H1 (cell line): ENCODE measurements around the gene SLC17A3.

Experiments used
- HDAC2 ChIP-seq, 2 experiments: fragments of 300-600 bp in 1 of 2; sonication (generic) in 1 of 2; IDR thresholded peaks; 2 replicates each; pipeline ENCODE4 v1.6.1; 2011 to 2012; ENCODE audit warnings: low read depth in 2 of 2, low read length in 2 of 2, mild to moderate bottlenecking in 2 of 2, moderate library complexity in 2 of 2, borderline replicate concordance in 1 of 2, inconsistent platforms in 1 of 2
- JUN ChIP-seq: IDR thresholded peaks from 2 replicates; pipeline ENCODE4 v1.6.1; 2011; ENCODE audit warnings: low read depth, mild to moderate bottlenecking, improper control_type of control experiment, low read length
- TF ChIP-seq, protein P1 (sequence below), 3 experiments: IDR thresholded peaks; 1 replicate in 2 of 3; 2 replicates in 1 of 3; pipeline versions ENCODE4 v1.5.1 to v1.6.1; 2011; ENCODE audit warnings: low read length in 3 of 3, mild to moderate bottlenecking in 3 of 3, inconsistent platforms in 2 of 3, low read depth in 1 of 3, moderate library complexity in 1 of 3; ENCODE audit not compliant: insufficient read depth in 1 of 3; ENCODE audit errors: control extremely low read depth in 1 of 3

DNA sequence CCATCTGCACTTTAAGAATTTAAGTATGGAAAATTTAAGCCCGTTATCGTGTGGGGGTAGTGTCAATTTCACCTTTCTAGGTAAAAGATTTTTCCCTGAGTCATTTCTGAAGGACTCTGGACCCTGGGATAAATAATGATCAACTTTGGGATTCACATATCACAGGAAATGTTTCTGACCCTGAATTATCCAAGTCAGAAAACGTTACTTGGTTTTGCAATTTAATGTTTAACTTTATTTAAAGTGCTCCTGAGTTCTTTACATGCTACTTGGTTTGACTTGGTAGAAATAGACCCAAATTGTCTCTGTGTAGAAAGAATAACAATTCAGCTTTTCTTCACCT, 1.5 kb upstream of the SLC17A3 start:
- TF ChIP-seq, protein P1, sequence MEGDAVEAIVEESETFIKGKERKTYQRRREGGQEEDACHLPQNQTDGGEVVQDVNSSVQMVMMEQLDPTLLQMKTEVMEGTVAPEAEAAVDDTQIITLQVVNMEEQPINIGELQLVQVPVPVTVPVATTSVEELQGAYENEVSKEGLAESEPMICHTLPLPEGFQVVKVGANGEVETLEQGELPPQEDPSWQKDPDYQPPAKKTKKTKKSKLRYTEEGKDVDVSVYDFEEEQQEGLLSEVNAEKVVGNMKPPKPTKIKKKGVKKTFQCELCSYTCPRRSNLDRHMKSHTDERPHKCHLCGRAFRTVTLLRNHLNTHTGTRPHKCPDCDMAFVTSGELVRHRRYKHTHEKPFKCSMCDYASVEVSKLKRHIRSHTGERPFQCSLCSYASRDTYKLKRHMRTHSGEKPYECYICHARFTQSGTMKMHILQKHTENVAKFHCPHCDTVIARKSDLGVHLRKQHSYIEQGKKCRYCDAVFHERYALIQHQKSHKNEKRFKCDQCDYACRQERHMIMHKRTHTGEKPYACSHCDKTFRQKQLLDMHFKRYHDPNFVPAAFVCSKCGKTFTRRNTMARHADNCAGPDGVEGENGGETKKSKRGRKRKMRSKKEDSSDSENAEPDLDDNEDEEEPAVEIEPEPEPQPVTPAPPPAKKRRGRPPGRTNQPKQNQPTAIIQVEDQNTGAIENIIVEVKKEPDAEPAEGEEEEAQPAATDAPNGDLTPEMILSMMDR (IDR thresholded peaks at IDR 0.05; ENCODE audit: control extremely low read depth in 1 of 3, insufficient read depth in 1 of 3, low read depth in 1 of 3, low read length in 3 of 3): no peak
- TF ChIP-seq JUN (no peak), HDAC2 (IDR thresholded peaks at IDR 0.05; ENCODE audit: borderline replicate concordance in 1 of 2, low read depth in 2 of 2, low read length in 2 of 2) (no peak)
